Measurements from ENCODE around the gene RDX.

Gene RDX

GRCh38 chr11:110165039-110165925, 131.1 kb downstream of the RDX start:
- H3K9me3 ChIP-seq (ENCODE audit: severe bottlenecking), result no peaks in the 10 kb centered on the region
- no peak overlapping the region for H3K4me3 ChIP-seq (ENCODE audit: low read depth, low read length)
- no peaks in the 10 kb centered on the region for H3K36me3 ChIP-seq
- H3K27ac ChIP-seq, result no peak overlapping the region
- H3K27me3 ChIP-seq (ENCODE audit: insufficient read depth, low read depth, severe bottlenecking), result no peaks in the 10 kb centered on the region
- no peak for DNase-seq
- no peak for TF ChIP-seq CTCF (IDR thresholded peaks at IDR 0.05; ENCODE audit: low read depth, low read length)

- Histone ChIP-seq H3K4me3 (ENCODE audit: low read depth, low read length) (no peak overlapping the region), H3K9me3 (ENCODE audit: severe bottlenecking) (no peaks in the 10 kb centered on the region), H3K27ac (no peak overlapping the region), H3K27me3 (ENCODE audit: insufficient read depth, low read depth, severe bottlenecking) (no peaks in the 10 kb centered on the region), H3K36me3 (no peaks in the 10 kb centered on the region)
- DNase-seq, result no peak
- TF ChIP-seq CTCF (IDR thresholded peaks at IDR 0.05; ENCODE audit: low read depth, low read length), result no peak
Observed at GRCh38 chr11:110162216-110162615, 134.2 kb downstream of the RDX start.

- no peaks in the 10 kb centered on the region for H3K36me3 ChIP-seq
- H3K27ac ChIP-seq, result no peak overlapping the region
- H3K9me3 ChIP-seq (ENCODE audit: severe bottlenecking), result no peaks in the 10 kb centered on the region
- no peak overlapping the region for H3K4me3 ChIP-seq (ENCODE audit: low read depth, low read length)
- DNase-seq, result no peak
- no peak for TF ChIP-seq CTCF (IDR thresholded peaks at IDR 0.05; ENCODE audit: low read depth, low read length)
- H3K27me3 ChIP-seq (ENCODE audit: insufficient read depth, low read depth, severe bottlenecking), result no peaks in the 10 kb centered on the region
Observed at GRCh38 chr11:110161061-110161460, 135.4 kb downstream of the RDX start.

- no peaks in the 10 kb centered on the region for H3K9me3 ChIP-seq (ENCODE audit: severe bottlenecking)
- no peak overlapping the region for H3K27ac ChIP-seq
- H3K36me3 ChIP-seq, result no peaks in the 10 kb centered on the region
- DNase-seq, result no peak
- H3K27me3 ChIP-seq (ENCODE audit: insufficient read depth, low read depth, severe bottlenecking), result no peaks in the 10 kb centered on the region
- TF ChIP-seq CTCF (IDR thresholded peaks at IDR 0.05; ENCODE audit: low read depth, low read length), result no peak
- no peak overlapping the region for H3K4me3 ChIP-seq (ENCODE audit: low read depth, low read length)
Observed at GRCh38 chr11:110160437-110160836, 136.0 kb downstream of the RDX start.

- Histone ChIP-seq H3K27ac (no peak overlapping the region), H3K4me3 (ENCODE audit: low read depth, low read length) (no peak overlapping the region), H3K27me3 (ENCODE audit: insufficient read depth, low read depth, severe bottlenecking) (no peaks in the 10 kb centered on the region), H3K36me3 (no peaks in the 10 kb centered on the region), H3K9me3 (ENCODE audit: severe bottlenecking) (no peaks in the 10 kb centered on the region)
- no peak for DNase-seq
- no peak for TF ChIP-seq CTCF (IDR thresholded peaks at IDR 0.05; ENCODE audit: low read depth, low read length)
Observed at GRCh38 chr11:110160016-110160415, 136.4 kb downstream of the RDX start.

GRCh38 chr11:110159476-110159875, 136.9 kb downstream of the RDX start:
- H3K27ac ChIP-seq, result no peak overlapping the region
- no peaks in the 10 kb centered on the region for H3K9me3 ChIP-seq (ENCODE audit: severe bottlenecking)

More at GRCh38 chr11:110159476-110159875, 136.9 kb downstream of the RDX start:
- Histone ChIP-seq H3K27me3 (ENCODE audit: insufficient read depth, low read depth, severe bottlenecking) (no peaks in the 10 kb centered on the region), H3K4me3 (ENCODE audit: low read depth, low read length) (no peak overlapping the region), H3K36me3 (no peaks in the 10 kb centered on the region)
- DNase-seq, result no peak
- no peak for TF ChIP-seq CTCF (IDR thresholded peaks at IDR 0.05; ENCODE audit: low read depth, low read length)
